EL (cell line): ENCODE data around the gene RNU2-63P.
"Not testable (repeated sequence)": the region's sequence is repeated elsewhere in the genome, so short reads cannot be mapped to it uniquely, and the experiment has no call there.

Source experiments
- DNase-seq: peaks from one replicate; pipeline ENCODE4 v3.0.0-alpha.2; 2016

RNU2-63P gene

GRCh38 chr2:88016086-88016959, at the start of gene RNU2-63P:
Gene RNU2-63P, minus strand, starts transcription at chr2:88016547.
- DNase-seq, result peak; percentile 95

GRCh38 chr2:88061295-88061694, 44.9 kb upstream of the RNU2-63P start:
- DNase-seq, result no peak

- DNase-seq, result no peak
Measured at GRCh38 chr2:88060907-88061275, 44.5 kb upstream of the RNU2-63P start.

GRCh38 chr2:88059979-88060906, 43.9 kb upstream of the RNU2-63P start:
- peak; percentile 35 for DNase-seq

GRCh38 chr2:88058191-88058590, 41.8 kb upstream of the RNU2-63P start:
- DNase-seq, result no peak

- no peak for DNase-seq
Measured at GRCh38 chr2:88057437-88057844, 41.1 kb upstream of the RNU2-63P start.

GRCh38 chr2:88055371-88056128, 39.2 kb upstream of the RNU2-63P start, which contains the start of gene KRCC1:
Gene KRCC1, minus strand, starts transcription at chr2:88055783. Its CDS starts 27,220 bp downstream, at chr2:88028563.
- DNase-seq, result peak; percentile 94

GRCh38 chr2:88054782-88055370, 38.5 kb upstream of the RNU2-63P start:
- DNase-seq, result peak; percentile 30

- peak; percentile 9 for DNase-seq
Measured at GRCh38 chr2:88053934-88054781, 37.8 kb upstream of the RNU2-63P start.

GRCh38 chr2:88053296-88053695, 36.9 kb upstream of the RNU2-63P start:
- peak; percentile 3 for DNase-seq

GRCh38 chr2:88051792-88052191, 35.4 kb upstream of the RNU2-63P start:
- no peak for DNase-seq

- no peak for DNase-seq
Measured at GRCh38 chr2:88049622-88050021, 33.3 kb upstream of the RNU2-63P start.

- DNase-seq, result no peak
Measured at GRCh38 chr2:88048541-88048940, 32.2 kb upstream of the RNU2-63P start.

GRCh38 chr2:88045561-88045960, 29.2 kb upstream of the RNU2-63P start:
- DNase-seq, result not testable (repeated sequence)

- DNase-seq, result no peak
Measured at GRCh38 chr2:88042476-88042875, 26.1 kb upstream of the RNU2-63P start.

GRCh38 chr2:88038263-88039105, 22.1 kb upstream of the RNU2-63P start:
- peak; percentile 92 for DNase-seq

GRCh38 chr2:88036606-88037005, 20.3 kb upstream of the RNU2-63P start:
- no peak for DNase-seq

- no peak for DNase-seq
Measured at GRCh38 chr2:88036182-88036581, 19.8 kb upstream of the RNU2-63P start.

GRCh38 chr2:88032070-88032702, 15.8 kb upstream of the RNU2-63P start:
- no peak for DNase-seq

- DNase-seq, result no peak
Measured at GRCh38 chr2:88028931-88029330, 12.6 kb upstream of the RNU2-63P start.
